MM.1S (cell line): ENCODE data around the gene SPDEF.

Source experiments
- DNase-seq: peaks from one replicate; pipeline ENCODE4 v3.0.0-alpha.2; 2015
- H2AFZ ChIP-seq: fragments of 300-600 bp; sonication (generic); 2 replicates; pipeline ENCODE4 v1.6.0; 2016; ENCODE audit warnings: antibody characterized with exemption, low read length
- H3F3A ChIP-seq: fragments of 300-600 bp; sonication (generic); 2 replicates; pipeline ENCODE4 v1.6.1; 2016; ENCODE audit warnings: mild to moderate bottlenecking, antibody characterized with exemption, low read length, moderate library complexity, mixed read lengths; ENCODE audit not compliant: insufficient read depth
- H3K27ac ChIP-seq: fragments of 300-600 bp; sonication (generic); 2 replicates; pipeline ENCODE4 v1.5.1; 2016; ENCODE audit warnings: mild to moderate bottlenecking, low read length
- H3K27me3 ChIP-seq: fragments of 300-600 bp; sonication (generic); replicated peaks from 2 replicates; pipeline ENCODE4 v1.6.0; 2016; ENCODE audit warnings: low read length; ENCODE audit not compliant: insufficient read depth
- H3K36me3 ChIP-seq: fragments of 300-600 bp; sonication (generic); replicated peaks from 2 replicates; pipeline ENCODE4 v1.6.1; 2016; ENCODE audit warnings: mild to moderate bottlenecking, low read length, mixed read lengths; ENCODE audit not compliant: insufficient read depth
- H3K4me1 ChIP-seq: fragments of 300-600 bp; sonication (generic); 2 replicates; pipeline ENCODE4 v1.6.1; 2016; ENCODE audit warnings: low read length, mixed read lengths
- H3K4me2 ChIP-seq: fragments of 300-600 bp; sonication (generic); 2 replicates; pipeline ENCODE4 v1.6.0; 2016; ENCODE audit warnings: low read depth, low read length
- H3K4me3 ChIP-seq: fragments of 300-600 bp; sonication (generic); 2 replicates; pipeline ENCODE4 v1.5.1; 2016; ENCODE audit warnings: low read length, mixed read lengths
- H3K79me2 ChIP-seq: fragments of 300-600 bp; sonication (generic); 2 replicates; pipeline ENCODE4 v1.6.1; 2016; ENCODE audit warnings: mixed run types, low read length, mixed read lengths
- H3K9ac ChIP-seq: fragments of 300-600 bp; sonication (generic); 2 replicates; pipeline ENCODE4 v1.6.1; 2016; ENCODE audit warnings: low read length, mixed read lengths
- H3K9me2 ChIP-seq: fragments of 300-600 bp; sonication (generic); replicated peaks from 2 replicates; pipeline ENCODE4 v1.6.1; 2016; ENCODE audit warnings: mild to moderate bottlenecking, low read length, mixed read lengths; ENCODE audit not compliant: insufficient read depth
- H3K9me3 ChIP-seq: fragments of 300-600 bp; sonication (generic); replicated peaks from 2 replicates; pipeline ENCODE4 v1.6.1; 2016; ENCODE audit warnings: mild to moderate bottlenecking, low read length, mixed read lengths; ENCODE audit not compliant: insufficient read depth
- H4K20me1 ChIP-seq: fragments of 300-600 bp; sonication (generic); 2 replicates; pipeline ENCODE4 v1.6.1; 2016; ENCODE audit warnings: mild to moderate bottlenecking, low read length, moderate library complexity, mixed read lengths; ENCODE audit not compliant: insufficient read depth
- CTCF ChIP-seq: fragments of 300-600 bp; sonication (generic); IDR thresholded peaks from 2 replicates; pipeline ENCODE4 v1.5.1; 2016; ENCODE audit warnings: antibody characterized with exemption, low read length, mixed read lengths
- EZH2 ChIP-seq: fragments of 300-600 bp; sonication (generic); optimal IDR thresholded peaks from 2 replicates; pipeline ENCODE3; 2017; ENCODE audit warnings: low read depth, mild to moderate bottlenecking, antibody characterized with exemption, low read length, mixed read lengths
- EZH2phosphoT487 ChIP-seq: fragments of 300-600 bp; sonication (generic); IDR thresholded peaks from 2 replicates; pipeline ENCODE4 v1.6.1; 2018; ENCODE audit warnings: antibody characterized with exemption, low read length

Gene SPDEF

GRCh38 chr6:34535199-34535598 is 20.9 kb downstream of the SPDEF start:
- TF ChIP-seq EZH2: no peak
- no peak for TF ChIP-seq CTCF
- TF ChIP-seq EZH2phosphoT487: no peak
- Histone ChIP-seq H3K79me2 (no peaks in the 10 kb centered on the region), H3K9ac (no peak overlapping the region), H3K4me3 (no peak overlapping the region), H3K9me2 (no peaks in the 10 kb centered on the region), H3K4me2 (no peak overlapping the region), H3K4me1 (no peaks in the 10 kb centered on the region), H3K36me3 (no peaks in the 10 kb centered on the region), H3K27me3 (no peaks in the 10 kb centered on the region), H3K27ac (no peak overlapping the region), H3F3A (no peaks in the 10 kb centered on the region), H3K9me3 (no peaks in the 10 kb centered on the region), H2AFZ (no peak overlapping the region), H4K20me1 (no peaks in the 10 kb centered on the region)
- no peak for DNase-seq

- H3K4me3 ChIP-seq: no peak overlapping the region
- DNase-seq: no peak
- no peak overlapping the region for H2AFZ ChIP-seq
- no peak overlapping the region for H3K4me2 ChIP-seq
- TF ChIP-seq EZH2phosphoT487 (no peak), CTCF (no peak), EZH2 (no peak)
- no peaks in the 10 kb centered on the region for H3K4me1 ChIP-seq
- no peaks in the 10 kb centered on the region for H3K79me2 ChIP-seq
- H3K9ac ChIP-seq: no peak overlapping the region
- H3K27ac ChIP-seq: no peak overlapping the region
- no peaks in the 10 kb centered on the region for H3K27me3 ChIP-seq
- no peaks in the 10 kb centered on the region for H4K20me1 ChIP-seq
- no peaks in the 10 kb centered on the region for H3K36me3 ChIP-seq
- no peaks in the 10 kb centered on the region for H3K9me3 ChIP-seq
- H3F3A ChIP-seq: no peaks in the 10 kb centered on the region
- no peaks in the 10 kb centered on the region for H3K9me2 ChIP-seq
Observed at GRCh38 chr6:34534656-34535055, 21.5 kb downstream of the SPDEF start.

- no peaks in the 10 kb centered on the region for H4K20me1 ChIP-seq
- H3K4me2 ChIP-seq: no peak overlapping the region
- no peak overlapping the region for H3K9ac ChIP-seq
- no peaks in the 10 kb centered on the region for H3K9me3 ChIP-seq
- H2AFZ ChIP-seq: no peak overlapping the region
- TF ChIP-seq EZH2phosphoT487: no peak
- TF ChIP-seq EZH2: no peak
- no peak for TF ChIP-seq CTCF
- H3K9me2 ChIP-seq: no peaks in the 10 kb centered on the region
- no peaks in the 10 kb centered on the region for H3K27me3 ChIP-seq
- no peak overlapping the region for H3K27ac ChIP-seq
- no peak for DNase-seq
- no peaks in the 10 kb centered on the region for H3K79me2 ChIP-seq
- H3K4me1 ChIP-seq: no peaks in the 10 kb centered on the region
- no peaks in the 10 kb centered on the region for H3K36me3 ChIP-seq
- H3K4me3 ChIP-seq: no peak overlapping the region
- no peaks in the 10 kb centered on the region for H3F3A ChIP-seq
Observed at GRCh38 chr6:34534146-34534545, 22.0 kb downstream of the SPDEF start.

- Histone ChIP-seq H3K27ac (no peak overlapping the region), H3K4me3 (no peak overlapping the region), H4K20me1 (no peaks in the 10 kb centered on the region), H3K36me3 (no peaks in the 10 kb centered on the region), H3K4me2 (no peak overlapping the region), H3K9ac (no peak overlapping the region), H3F3A (no peaks in the 10 kb centered on the region), H3K9me2 (no peaks in the 10 kb centered on the region), H3K27me3 (no peaks in the 10 kb centered on the region), H3K9me3 (no peaks in the 10 kb centered on the region), H2AFZ (no peak overlapping the region), H3K79me2 (no peaks in the 10 kb centered on the region), H3K4me1 (peaks cover 3% of the 10 kb centered on the region; the same call in 1 of the 2 replicates)
- no peak for DNase-seq
- TF ChIP-seq EZH2: no peak
- TF ChIP-seq EZH2phosphoT487: no peak
- TF ChIP-seq CTCF: no peak
Observed at GRCh38 chr6:34532230-34532629, 23.9 kb downstream of the SPDEF start.
